HepG2 (cell line): ENCODE results near the gene IRS1. TPM values are rescaled to one million over a fixed set of nuclear protein-coding genes. Genes with fewer than 3 reads are reported as not detected.

ENCODE experiments used
- ATAC-seq: fragments of 200-7000 bp; cut with Tn5 transposase; 3 replicates; pipeline ENCODE4 v1.9.1; 2020; ENCODE audit warnings: mild to moderate bottlenecking, moderate library complexity
- BruUV-seq: library from RNA; stranded (reverse); fragments of 400-500 nt; replicated peaks from 2 replicates; lab custom pipeline; 2021; lab: Mats Ljungman, UMichigan
- CTCF ChIA-PET: fragments of 300-600 bp; formaldehyde crosslinking; extraction: SDS; loops from one replicate; lab custom pipeline; 2021; ENCODE audit warnings: low total read pairs, inconsistent platforms, low intra/inter-chr PET ratio; lab: Yijun Ruan, JAX
- POLR2A ChIA-PET: fragments of 350-600 bp; sonication (Branson Sonifier 250); formaldehyde crosslinking; loops from one replicate; lab custom pipeline; 2020; ENCODE audit warnings: antibody characterized with exemption, inconsistent platforms; lab: Yijun Ruan, JAX
- DNase-seq: peaks from one replicate; pipeline ENCODE4 v3.0.0-alpha.2; 2015; ENCODE audit warnings: low spot score
- FAIRE-seq: peaks from 3 replicates; lab custom pipeline; 2011; peaks lifted over from hg19 to GRCh38; lab: Jason Lieb, UNC
- H2AFZ ChIP-seq: one replicate; pipeline ENCODE4 v1.6.1; 2011; ENCODE audit warnings: low read length, inconsistent platforms
- H3K27ac ChIP-seq: fragments of 300-600 bp; 3 replicates; pipeline ENCODE4 v1.8.0; 2011; ENCODE audit warnings: mixed run types, mild to moderate bottlenecking, mixed read lengths, low read length, inconsistent platforms; ENCODE audit not compliant: insufficient read depth; ENCODE audit errors: extremely low read length
- H3K27me3 ChIP-seq, 2 experiments: fragments of 200-600 bp in 1 of 2; 2 replicates in 1 of 2; 3 replicates in 1 of 2; pipeline versions ENCODE4 v1.6.0 to v1.8.0; 2011; ENCODE audit warnings: low read length in 2 of 2, mild to moderate bottlenecking in 2 of 2, moderate library complexity in 2 of 2, inconsistent platforms in 1 of 2; ENCODE audit not compliant: insufficient read depth in 2 of 2, control insufficient read depth in 1 of 2
- H3K36me3 ChIP-seq, 2 experiments: fragments of 200-600 bp in 1 of 2; replicated peaks in 1 of 2; 2 replicates in 1 of 2; 3 replicates in 1 of 2; pipeline versions ENCODE4 v1.5.1 to v1.8.0; 2011; ENCODE audit warnings: low read length in 2 of 2, inconsistent platforms in 1 of 2; ENCODE audit not compliant: insufficient read depth in 2 of 2, control insufficient read depth in 1 of 2
- H3K4me1 ChIP-seq: 2 replicates; pipeline ENCODE4 v1.5.1; 2012; ENCODE audit warnings: low read length, inconsistent platforms; ENCODE audit not compliant: insufficient read depth
- H3K4me2 ChIP-seq: 2 replicates; pipeline ENCODE4 v1.6.0; 2011; ENCODE audit warnings: low read depth, low read length, inconsistent platforms
- H3K4me3 ChIP-seq, 3 experiments: fragments of 200-600 bp in 1 of 3; sonication (generic), shearing (Covaris generic) in 1 of 3; replicated peaks in 1 of 3; 2 replicates each; pipeline ENCODE4 v1.5.1; 2011 to 2016; ENCODE audit warnings: low read length in 3 of 3, inconsistent platforms in 2 of 3, low read depth in 2 of 3, mild to moderate bottlenecking in 2 of 3, control low read depth in 1 of 3, mixed read lengths in 1 of 3; ENCODE audit not compliant: insufficient read depth in 1 of 3
- H3K79me2 ChIP-seq: one replicate; pipeline ENCODE4 v1.6.1; 2011; ENCODE audit warnings: low read length, inconsistent platforms; ENCODE audit not compliant: insufficient read depth
- H3K9ac ChIP-seq: 2 replicates; pipeline ENCODE4 v1.6.0; 2011; ENCODE audit warnings: mild to moderate bottlenecking, low read depth, low read length, inconsistent platforms; ENCODE audit not compliant: insufficient read depth
- H3K9me3 ChIP-seq: 2 replicates; pipeline ENCODE4 v1.5.1; 2012; ENCODE audit warnings: mild to moderate bottlenecking, low read length
- H4K20me1 ChIP-seq: 2 replicates; pipeline ENCODE4 v1.6.0; 2011; ENCODE audit warnings: inconsistent platforms, mild to moderate bottlenecking, low read length, moderate library complexity; ENCODE audit not compliant: insufficient read depth
- CREB1 ChIP-seq, 2 experiments: fragments of 450-650 bp in 1 of 2; IDR thresholded peaks; 2 replicates each; pipeline ENCODE4 v1.6.1; 2016 to 2017; ENCODE audit warnings: control low read depth in 1 of 2, mild to moderate bottlenecking in 1 of 2, missing compliant biosample characterization in 1 of 2, missing genetic modification characterization in 1 of 2
- HDAC6 ChIP-seq: fragments of 200-600 bp; sonication (generic); IDR thresholded peaks from 2 replicates; pipeline ENCODE4 v1.7.0; 2017; ENCODE audit warnings: mild to moderate bottlenecking, antibody characterized with exemption, low read length, low read depth
- NCOA5 ChIP-seq: sonication (generic); formaldehyde crosslinking; IDR thresholded peaks from 2 replicates; pipeline ENCODE4 v1.4.0; 2020; ENCODE audit warnings: missing genetic modification reagents
- NR2F1 ChIP-seq, 2 experiments: fragments of 450-650 bp in 1 of 2; formaldehyde crosslinking in 1 of 2; IDR thresholded peaks; 2 replicates each; pipeline versions ENCODE4 v1.5.0 to v1.6.1; 2016 to 2020; ENCODE audit warnings: mild to moderate bottlenecking in 1 of 2, missing compliant biosample characterization in 1 of 2, missing genetic modification reagents in 1 of 2, moderate library complexity in 1 of 2
- POLR2G ChIP-seq: fragments of 200-400 bp; formaldehyde crosslinking; IDR thresholded peaks from 2 replicates; pipeline ENCODE4 v1.6.1; 2018; ENCODE audit warnings: mild to moderate bottlenecking, low read depth, low read length, moderate library complexity
- RCOR2 ChIP-seq: IDR thresholded peaks from 2 replicates; pipeline ENCODE4 v1.6.1; 2016; ENCODE audit warnings: missing biosample characterization, missing genetic modification reagents
- SOX6 ChIP-seq, 2 experiments: fragments of 450-650 bp in 1 of 2; sonication (generic) in 1 of 2; formaldehyde crosslinking in 1 of 2; IDR thresholded peaks; 2 replicates each; pipeline versions ENCODE4 v1.4.0 to v1.6.1; 2017 to 2020; ENCODE audit warnings: antibody characterized with exemption in 1 of 2, mild to moderate bottlenecking in 1 of 2, missing genetic modification reagents in 1 of 2
- TBX3 ChIP-seq: fragments of 450-650 bp; IDR thresholded peaks from 2 replicates; pipeline ENCODE4 v1.6.1; 2017; ENCODE audit warnings: antibody characterized with exemption, mild to moderate bottlenecking, inconsistent platforms, borderline replicate concordance
- ZNF564 ChIP-seq: sonication (generic); formaldehyde crosslinking; IDR thresholded peaks from 2 replicates; pipeline ENCODE4 v1.8.1; 2023; ENCODE audit warnings: mild to moderate bottlenecking, missing genetic modification reagents
- ZNF772 ChIP-seq: sonication (generic); formaldehyde crosslinking; IDR thresholded peaks from 2 replicates; pipeline ENCODE4 v1.5.0; 2020; ENCODE audit warnings: mild to moderate bottlenecking, missing genetic modification reagents
- WGBS: methylation state at CpG from one replicate; pipeline ENCODE4 v1.1.6; 2017; ENCODE audit warnings: low lambda C conversion rate; 5-methylcytosine and 5-hydroxymethylcytosine counted together
- in situ Hi-C: cut with HindIII; loops from 2 replicates; pipeline ENCODE4 v1.10.0; 2017; ENCODE audit warnings: low pct_unique_long_range_greater_than_20kb; ENCODE audit not compliant: extremely low pct_ligation_motif_present
- intact Hi-C: fragments of 100-400 bp; cut with micrococcal nuclease; formaldehyde crosslinking; loops from one replicate; pipeline ENCODE4 v1.10.0; 2022; ENCODE audit not compliant: unreplicated experiment
- polyA plus RNA-seq, 8 experiments: library from polyadenylated mRNA; depleted of rRNA in 3 of 8; stranded (reverse) in 7 of 8; unstranded in 1 of 8; fragments of >200 nt; fragmentation: Illumina TruSeq in 4 of 8; extraction: Trizol in 4 of 8; gene quantifications; 2 replicates each; pipeline versions ENCODE4 v1.2.1 to v1.2.3, GENCODE V29; 2011 to 2016; ENCODE audit warnings: low read depth in 4 of 8, missing spikeins in 1 of 8, mixed read lengths in 1 of 8; ENCODE audit not compliant: insufficient read depth in 1 of 8
- total RNA-seq, 5 experiments: library from RNA; depleted of rRNA; stranded (reverse); fragments of >200 nt; fragmentation: Illumina TruSeq; extraction: Trizol; gene quantifications; 2 replicates each; pipeline ENCODE4 v1.2.3, GENCODE V29; 2016; ENCODE audit warnings: low read depth in 1 of 5
- TF ChIP-seq, protein P1 (sequence below): sonication (generic); formaldehyde crosslinking; IDR thresholded peaks from 2 replicates; pipeline ENCODE4 v1.4.0; 2020; ENCODE audit warnings: mild to moderate bottlenecking, missing genetic modification reagents, borderline replicate concordance
- TF ChIP-seq, protein P2 (sequence below): sonication (generic); formaldehyde crosslinking; IDR thresholded peaks from 2 replicates; pipeline ENCODE4 v1.4.0; 2020; ENCODE audit warnings: low read depth, missing genetic modification reagents
- TF ChIP-seq, protein P3 (sequence below): sonication (generic); formaldehyde crosslinking; IDR thresholded peaks from 2 replicates; pipeline ENCODE4 v1.5.0; 2020; ENCODE audit warnings: mild to moderate bottlenecking, missing genetic modification reagents, moderate library complexity

The IRS1 gene
- total and polyA plus RNA-seq, 2 of the 13 experiments (the other 11 are each of a cell fraction or from before 2014, with no cell fraction given), result 8.7 to 9.0 TPM

DNA sequence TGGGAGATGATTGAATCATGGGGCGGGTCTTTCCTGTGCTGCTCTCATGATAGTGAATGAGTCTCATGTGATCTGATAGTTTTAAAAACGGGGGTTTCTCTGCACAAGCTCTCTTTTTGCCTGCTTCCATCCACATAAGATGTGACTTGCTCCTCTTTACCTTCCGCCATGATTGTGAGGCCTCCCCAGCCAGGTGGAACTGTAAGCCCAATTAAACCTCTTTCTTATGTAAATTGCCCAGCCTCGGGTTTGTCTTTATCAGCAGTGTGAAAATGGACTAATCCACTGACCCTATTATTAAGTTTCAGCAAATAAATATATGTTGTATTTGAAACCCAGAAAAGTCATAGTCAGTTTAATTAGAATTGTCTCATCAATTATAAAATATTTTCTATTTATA is 22.0 kb downstream of the IRS1 start (continued):
- no peak for TF ChIP-seq ZNF564 (CRISPR knock-in tag)
- no peak for TF ChIP-seq TBX3
- no peak for TF ChIP-seq RCOR2 (CRISPR knock-in tag)
- TF ChIP-seq NR2F1 (CRISPR knock-in tag; IDR thresholded peaks at IDR 0.05), result no peak
- TF ChIP-seq NCOA5, result no peak

DNA sequence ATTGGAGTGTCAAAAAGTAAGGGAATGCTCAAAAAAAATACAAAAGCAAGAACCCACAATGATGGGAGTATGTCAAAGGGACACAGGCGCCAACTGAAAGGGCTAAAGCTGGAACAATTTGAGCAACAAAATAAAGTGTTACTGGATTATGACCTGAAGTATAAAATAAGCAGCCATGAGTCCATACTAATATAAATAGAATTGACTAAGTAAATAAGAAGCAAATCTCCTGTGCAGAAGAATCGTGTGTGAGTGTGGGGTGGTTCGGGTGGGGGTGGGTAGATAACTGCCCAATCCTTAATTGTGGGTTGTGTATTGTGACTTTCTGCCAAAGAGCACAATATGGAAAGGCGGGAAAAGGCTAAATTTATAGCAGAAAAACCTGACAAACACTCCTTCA is 23.5 kb downstream of the IRS1 start:
- Histone ChIP-seq H3K4me1 (peaks cover 26% of the 10 kb centered on the region), H3K36me3 (peaks cover 1 to 15% of the 10 kb centered on the region in 2 experiments; a peak in 2 of 5 replicates), H3K79me2 (peaks cover 9% of the 10 kb centered on the region), H3K4me2 (no peak overlapping the region), H3K27ac (no peak overlapping the region), H2AFZ (no peak overlapping the region), H3K9me3 (peaks cover 11% of the 10 kb centered on the region), H4K20me1 (no peaks in the 10 kb centered on the region), H3K4me3 (no peak overlapping the region), H3K9ac (no peak overlapping the region), H3K27me3 (no peaks in the 10 kb centered on the region)
- FAIRE-seq (no peak), ATAC-seq (no peak), DNase-seq (no peak)
- intact Hi-C loops, result no loop called here
- BruUV-seq, result no TSS peak
- POLR2A ChIA-PET, result no interaction called here
- 92% methylated on average over 4 of the region's 4 CpGs for WGBS
- CTCF ChIA-PET, result no interaction called here
- in situ Hi-C loops, result no loop called here
- TF ChIP-seq, protein P1, sequence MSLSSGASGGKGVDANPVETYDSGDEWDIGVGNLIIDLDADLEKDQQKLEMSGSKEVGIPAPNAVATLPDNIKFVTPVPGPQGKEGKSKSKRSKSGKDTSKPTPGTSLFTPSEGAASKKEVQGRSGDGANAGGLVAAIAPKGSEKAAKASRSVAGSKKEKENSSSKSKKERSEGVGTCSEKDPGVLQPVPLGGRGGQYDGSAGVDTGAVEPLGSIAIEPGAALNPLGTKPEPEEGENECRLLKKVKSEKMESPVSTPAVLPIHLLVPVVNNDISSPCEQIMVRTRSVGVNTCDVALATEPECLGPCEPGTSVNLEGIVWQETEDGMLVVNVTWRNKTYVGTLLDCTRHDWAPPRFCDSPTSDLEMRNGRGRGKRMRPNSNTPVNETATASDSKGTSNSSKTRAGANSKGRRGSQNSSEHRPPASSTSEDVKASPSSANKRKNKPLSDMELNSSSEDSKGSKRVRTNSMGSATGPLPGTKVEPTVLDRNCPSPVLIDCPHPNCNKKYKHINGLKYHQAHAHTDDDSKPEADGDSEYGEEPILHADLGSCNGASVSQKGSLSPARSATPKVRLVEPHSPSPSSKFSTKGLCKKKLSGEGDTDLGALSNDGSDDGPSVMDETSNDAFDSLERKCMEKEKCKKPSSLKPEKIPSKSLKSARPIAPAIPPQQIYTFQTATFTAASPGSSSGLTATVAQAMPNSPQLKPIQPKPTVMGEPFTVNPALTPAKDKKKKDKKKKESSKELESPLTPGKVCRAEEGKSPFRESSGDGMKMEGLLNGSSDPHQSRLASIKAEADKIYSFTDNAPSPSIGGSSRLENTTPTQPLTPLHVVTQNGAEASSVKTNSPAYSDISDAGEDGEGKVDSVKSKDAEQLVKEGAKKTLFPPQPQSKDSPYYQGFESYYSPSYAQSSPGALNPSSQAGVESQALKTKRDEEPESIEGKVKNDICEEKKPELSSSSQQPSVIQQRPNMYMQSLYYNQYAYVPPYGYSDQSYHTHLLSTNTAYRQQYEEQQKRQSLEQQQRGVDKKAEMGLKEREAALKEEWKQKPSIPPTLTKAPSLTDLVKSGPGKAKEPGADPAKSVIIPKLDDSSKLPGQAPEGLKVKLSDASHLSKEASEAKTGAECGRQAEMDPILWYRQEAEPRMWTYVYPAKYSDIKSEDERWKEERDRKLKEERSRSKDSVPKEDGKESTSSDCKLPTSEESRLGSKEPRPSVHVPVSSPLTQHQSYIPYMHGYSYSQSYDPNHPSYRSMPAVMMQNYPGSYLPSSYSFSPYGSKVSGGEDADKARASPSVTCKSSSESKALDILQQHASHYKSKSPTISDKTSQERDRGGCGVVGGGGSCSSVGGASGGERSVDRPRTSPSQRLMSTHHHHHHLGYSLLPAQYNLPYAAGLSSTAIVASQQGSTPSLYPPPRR (CRISPR knock-in tag), result no peak
- TF ChIP-seq ZNF772 (CRISPR knock-in tag) (no peak), SOX6 (IDR thresholded peaks at IDR 0.05) (no peak), SOX6 (CRISPR knock-in tag; IDR thresholded peaks at IDR 0.05) (no peak), HDAC6 (no peak), POLR2G (no peak), CREB1 (IDR thresholded peaks at IDR 0.05) (no peak), CREB1 (CRISPR knock-in tag; IDR thresholded peaks at IDR 0.05) (no peak)
- TF ChIP-seq, protein P2, sequence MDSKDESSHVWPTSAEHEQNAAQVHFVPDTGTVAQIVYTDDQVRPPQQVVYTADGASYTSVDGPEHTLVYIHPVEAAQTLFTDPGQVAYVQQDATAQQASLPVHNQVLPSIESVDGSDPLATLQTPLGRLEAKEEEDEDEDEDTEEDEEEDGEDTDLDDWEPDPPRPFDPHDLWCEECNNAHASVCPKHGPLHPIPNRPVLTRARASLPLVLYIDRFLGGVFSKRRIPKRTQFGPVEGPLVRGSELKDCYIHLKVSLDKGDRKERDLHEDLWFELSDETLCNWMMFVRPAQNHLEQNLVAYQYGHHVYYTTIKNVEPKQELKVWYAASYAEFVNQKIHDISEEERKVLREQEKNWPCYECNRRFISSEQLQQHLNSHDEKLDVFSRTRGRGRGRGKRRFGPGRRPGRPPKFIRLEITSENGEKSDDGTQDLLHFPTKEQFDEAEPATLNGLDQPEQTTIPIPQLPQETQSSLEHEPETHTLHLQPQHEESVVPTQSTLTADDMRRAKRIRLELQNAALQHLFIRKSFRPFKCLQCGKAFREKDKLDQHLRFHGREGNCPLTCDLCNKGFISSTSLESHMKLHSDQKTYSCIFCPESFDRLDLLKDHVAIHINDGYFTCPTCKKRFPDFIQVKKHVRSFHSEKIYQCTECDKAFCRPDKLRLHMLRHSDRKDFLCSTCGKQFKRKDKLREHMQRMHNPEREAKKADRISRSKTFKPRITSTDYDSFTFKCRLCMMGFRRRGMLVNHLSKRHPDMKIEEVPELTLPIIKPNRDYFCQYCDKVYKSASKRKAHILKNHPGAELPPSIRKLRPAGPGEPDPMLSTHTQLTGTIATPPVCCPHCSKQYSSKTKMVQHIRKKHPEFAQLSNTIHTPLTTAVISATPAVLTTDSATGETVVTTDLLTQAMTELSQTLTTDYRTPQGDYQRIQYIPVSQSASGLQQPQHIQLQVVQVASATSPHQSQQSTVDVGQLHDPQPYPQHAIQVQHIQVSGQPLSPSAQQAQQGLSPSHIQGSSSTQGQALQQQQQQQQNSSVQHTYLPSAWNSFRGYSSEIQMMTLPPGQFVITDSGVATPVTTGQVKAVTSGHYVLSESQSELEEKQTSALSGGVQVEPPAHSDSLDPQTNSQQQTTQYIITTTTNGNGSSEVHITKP (CRISPR knock-in tag), result no peak
- TF ChIP-seq, protein P3, sequence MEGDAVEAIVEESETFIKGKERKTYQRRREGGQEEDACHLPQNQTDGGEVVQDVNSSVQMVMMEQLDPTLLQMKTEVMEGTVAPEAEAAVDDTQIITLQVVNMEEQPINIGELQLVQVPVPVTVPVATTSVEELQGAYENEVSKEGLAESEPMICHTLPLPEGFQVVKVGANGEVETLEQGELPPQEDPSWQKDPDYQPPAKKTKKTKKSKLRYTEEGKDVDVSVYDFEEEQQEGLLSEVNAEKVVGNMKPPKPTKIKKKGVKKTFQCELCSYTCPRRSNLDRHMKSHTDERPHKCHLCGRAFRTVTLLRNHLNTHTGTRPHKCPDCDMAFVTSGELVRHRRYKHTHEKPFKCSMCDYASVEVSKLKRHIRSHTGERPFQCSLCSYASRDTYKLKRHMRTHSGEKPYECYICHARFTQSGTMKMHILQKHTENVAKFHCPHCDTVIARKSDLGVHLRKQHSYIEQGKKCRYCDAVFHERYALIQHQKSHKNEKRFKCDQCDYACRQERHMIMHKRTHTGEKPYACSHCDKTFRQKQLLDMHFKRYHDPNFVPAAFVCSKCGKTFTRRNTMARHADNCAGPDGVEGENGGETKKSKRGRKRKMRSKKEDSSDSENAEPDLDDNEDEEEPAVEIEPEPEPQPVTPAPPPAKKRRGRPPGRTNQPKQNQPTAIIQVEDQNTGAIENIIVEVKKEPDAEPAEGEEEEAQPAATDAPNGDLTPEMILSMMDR, result no peak
